Cardiac muscle cell (in vitro differentiated cells and primary cell): ENCODE measurements around the gene PLD5. TPM values are rescaled to one million over a fixed set of nuclear protein-coding genes. Genes with fewer than 3 reads are reported as not detected.

Experiments
- DNase-seq, 2 donors: peaks; one replicate each; pipeline versions ENCODE4 v3.0.0 to v3.0.0-alpha.2; 2010 to 2017; ENCODE audit warnings: low read depth in 1 of 2, low spot score in 1 of 2
- H3K27ac ChIP-seq: fragments of 200-600 bp; sonication (generic); 2 replicates; pipeline ENCODE4 v1.5.1; 2016
- H3K27me3 ChIP-seq: fragments of 200-600 bp; sonication (generic); 2 replicates; pipeline ENCODE4 v1.6.0; 2016; ENCODE audit warnings: control low read depth
- H3K36me3 ChIP-seq: fragments of 200-600 bp; sonication (generic); 2 replicates; pipeline ENCODE4 v1.5.1; 2016; ENCODE audit warnings: control low read depth
- H3K4me1 ChIP-seq: fragments of 200-600 bp; sonication (generic); 2 replicates; pipeline ENCODE4 v1.8.1; 2017; ENCODE audit warnings: low read depth, mild to moderate bottlenecking, mixed run types
- H3K4me3 ChIP-seq: fragments of 200-600 bp; sonication (generic); 2 replicates; pipeline ENCODE4 v1.5.1; 2016; ENCODE audit warnings: mild to moderate bottlenecking
- H3K9me3 ChIP-seq: fragments of 200-600 bp; sonication (generic); 2 replicates; pipeline ENCODE4 v1.5.1; 2017; ENCODE audit warnings: low read depth, mild to moderate bottlenecking, control low read depth
- polyA plus RNA-seq: library from polyadenylated mRNA; unstranded; fragments of >200 nt; fragmentation: Nextera tagmentation; extraction: Ambion mirVana; gene quantifications from 2 replicates; pipeline ENCODE4 v1.2.1, GENCODE V29; 2016
- total RNA-seq: library from RNA; depleted of rRNA; stranded (reverse); fragments of >200 nt; gene quantifications from 2 replicates; pipeline ENCODE4 v1.2.3, GENCODE V29; 2016
- TF ChIP-seq, protein P1 (sequence below): IDR thresholded peaks from 2 replicates; pipeline ENCODE4 v1.5.1; 2012; ENCODE audit warnings: low read depth, mild to moderate bottlenecking, low read length

Gene PLD5
- total and polyA plus RNA-seq, 2 experiments from 2014 or later, result 0.03 to 0.06 TPM

DNA sequence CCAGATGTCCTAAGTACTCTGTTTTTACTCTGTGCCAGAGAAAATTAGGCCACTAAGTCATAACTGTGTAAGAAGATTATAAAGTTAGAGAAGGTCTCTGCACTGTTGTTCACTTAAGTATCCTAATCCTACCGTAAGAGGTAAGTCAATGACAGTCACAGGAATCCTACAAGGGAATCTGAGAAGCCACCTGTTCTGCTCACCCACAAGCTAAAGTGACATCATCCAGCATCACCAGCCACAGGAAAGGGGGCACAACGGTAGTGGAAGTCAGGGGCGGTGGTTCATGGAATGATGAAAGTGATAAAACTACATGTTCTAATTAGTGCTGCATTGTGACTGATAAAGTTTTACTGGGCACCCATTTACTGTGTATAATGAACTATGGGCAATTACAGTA is 92.7 kb downstream of the PLD5 start:
- Histone ChIP-seq H3K36me3 (no peaks in the 10 kb centered on the region), H3K27ac (no peak overlapping the region), H3K4me3 (no peak overlapping the region), H3K27me3 (no peaks in the 10 kb centered on the region), H3K9me3 (no peaks in the 10 kb centered on the region), H3K4me1 (no peaks in the 10 kb centered on the region)
- TF ChIP-seq, protein P1, sequence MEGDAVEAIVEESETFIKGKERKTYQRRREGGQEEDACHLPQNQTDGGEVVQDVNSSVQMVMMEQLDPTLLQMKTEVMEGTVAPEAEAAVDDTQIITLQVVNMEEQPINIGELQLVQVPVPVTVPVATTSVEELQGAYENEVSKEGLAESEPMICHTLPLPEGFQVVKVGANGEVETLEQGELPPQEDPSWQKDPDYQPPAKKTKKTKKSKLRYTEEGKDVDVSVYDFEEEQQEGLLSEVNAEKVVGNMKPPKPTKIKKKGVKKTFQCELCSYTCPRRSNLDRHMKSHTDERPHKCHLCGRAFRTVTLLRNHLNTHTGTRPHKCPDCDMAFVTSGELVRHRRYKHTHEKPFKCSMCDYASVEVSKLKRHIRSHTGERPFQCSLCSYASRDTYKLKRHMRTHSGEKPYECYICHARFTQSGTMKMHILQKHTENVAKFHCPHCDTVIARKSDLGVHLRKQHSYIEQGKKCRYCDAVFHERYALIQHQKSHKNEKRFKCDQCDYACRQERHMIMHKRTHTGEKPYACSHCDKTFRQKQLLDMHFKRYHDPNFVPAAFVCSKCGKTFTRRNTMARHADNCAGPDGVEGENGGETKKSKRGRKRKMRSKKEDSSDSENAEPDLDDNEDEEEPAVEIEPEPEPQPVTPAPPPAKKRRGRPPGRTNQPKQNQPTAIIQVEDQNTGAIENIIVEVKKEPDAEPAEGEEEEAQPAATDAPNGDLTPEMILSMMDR, result no peak
- DNase-seq, result no peak

DNA sequence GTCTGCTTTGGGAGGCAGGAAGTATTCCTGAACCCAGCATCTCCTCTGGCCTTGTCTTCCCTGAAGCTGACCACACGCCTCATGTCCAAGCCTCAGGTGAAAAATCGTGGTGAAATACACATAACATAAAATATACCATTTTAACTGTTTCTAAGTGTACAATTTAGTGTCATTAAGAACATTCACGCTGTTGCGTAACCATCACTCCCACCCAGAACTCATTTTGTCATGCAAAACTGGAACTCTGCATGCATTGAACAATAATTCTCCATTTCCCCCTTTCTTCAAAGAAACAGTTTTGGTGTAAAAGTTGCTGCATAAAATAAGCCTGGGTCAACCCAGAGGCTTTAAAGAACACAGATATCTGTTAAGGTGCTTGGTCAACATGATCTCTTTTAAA is 93.5 kb downstream of the PLD5 start:
- TF ChIP-seq, protein P1, result no peak
- no peaks in the 10 kb centered on the region for H3K36me3 ChIP-seq
- no peak for DNase-seq
- no peaks in the 10 kb centered on the region for H3K27me3 ChIP-seq
- no peaks in the 10 kb centered on the region for H3K4me1 ChIP-seq
- no peaks in the 10 kb centered on the region for H3K9me3 ChIP-seq
- H3K27ac ChIP-seq, result no peak overlapping the region
- no peak overlapping the region for H3K4me3 ChIP-seq

DNA sequence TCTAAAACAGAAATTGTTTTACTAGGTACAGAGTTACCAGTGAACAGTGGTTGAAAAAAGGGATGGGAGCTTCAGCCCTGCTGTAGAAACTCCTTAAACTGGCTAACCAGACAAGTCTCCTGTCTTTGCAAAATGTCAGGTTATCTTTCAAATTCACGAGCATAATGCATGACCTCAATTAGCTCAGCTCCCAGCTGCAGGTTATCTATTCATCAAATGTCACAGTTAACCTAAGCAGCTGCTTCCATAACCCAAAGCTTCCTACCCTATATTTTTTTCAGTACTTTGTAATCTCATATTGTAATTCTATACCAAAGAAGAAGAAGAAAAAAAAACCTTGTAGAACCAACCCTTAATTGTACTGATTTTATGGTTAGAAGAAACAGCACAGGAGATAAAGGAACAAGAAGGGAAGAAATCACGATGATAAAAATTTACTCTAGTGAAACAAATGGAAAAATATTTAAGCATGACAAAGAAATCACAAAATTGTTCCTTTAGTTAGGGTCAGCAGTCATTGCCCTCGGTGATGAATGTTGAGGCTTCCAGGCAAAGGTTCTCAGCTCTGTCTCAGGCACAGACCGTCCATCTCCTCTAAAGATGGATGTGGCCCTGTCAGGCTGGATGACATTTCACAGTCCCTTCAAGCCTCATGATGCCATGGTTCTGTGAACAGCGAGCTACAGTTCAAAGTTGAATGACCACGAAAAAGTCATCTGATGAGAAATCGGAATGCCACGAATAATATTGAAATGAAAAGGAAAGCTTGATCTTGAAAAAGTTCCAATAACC is 95.9 kb downstream of the PLD5 start:
- H3K27ac ChIP-seq, result no peak overlapping the region
- TF ChIP-seq, protein P1, result no peak

DNA sequence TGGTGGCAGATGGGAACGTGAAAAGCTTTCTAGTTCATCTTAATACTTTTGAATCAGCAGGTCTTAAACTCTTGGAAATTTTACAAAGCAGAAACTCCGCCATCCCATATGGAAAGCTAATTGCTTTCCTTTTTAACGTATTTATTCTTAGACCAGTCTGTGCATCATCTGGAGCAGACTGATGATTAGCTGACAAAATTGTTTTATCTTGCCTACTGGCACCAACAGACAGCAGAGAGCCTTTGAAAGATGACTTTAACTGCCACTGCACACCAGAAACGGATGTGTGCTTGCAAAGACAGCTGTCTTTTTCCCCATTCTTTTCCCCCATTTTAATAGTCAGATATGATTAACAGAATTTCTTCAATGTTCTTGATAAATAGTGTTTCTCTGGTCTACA is 97.0 kb downstream of the PLD5 start:
- no peaks in the 10 kb centered on the region for H3K4me1 ChIP-seq
- H3K27ac ChIP-seq, result no peak overlapping the region
- no peak for DNase-seq
- H3K36me3 ChIP-seq, result no peaks in the 10 kb centered on the region
- TF ChIP-seq, protein P1, result no peak
- no peak overlapping the region for H3K4me3 ChIP-seq
- H3K27me3 ChIP-seq, result no peaks in the 10 kb centered on the region
- H3K9me3 ChIP-seq, result no peaks in the 10 kb centered on the region

More for the DNA sequence above, 95.9 kb downstream of the PLD5 start:
- Histone ChIP-seq H3K4me1 (no peaks in the 10 kb centered on the region), H3K4me3 (no peak overlapping the region), H3K9me3 (no peaks in the 10 kb centered on the region), H3K36me3 (no peaks in the 10 kb centered on the region), H3K27me3 (no peaks in the 10 kb centered on the region)
- no peak for DNase-seq

DNA sequence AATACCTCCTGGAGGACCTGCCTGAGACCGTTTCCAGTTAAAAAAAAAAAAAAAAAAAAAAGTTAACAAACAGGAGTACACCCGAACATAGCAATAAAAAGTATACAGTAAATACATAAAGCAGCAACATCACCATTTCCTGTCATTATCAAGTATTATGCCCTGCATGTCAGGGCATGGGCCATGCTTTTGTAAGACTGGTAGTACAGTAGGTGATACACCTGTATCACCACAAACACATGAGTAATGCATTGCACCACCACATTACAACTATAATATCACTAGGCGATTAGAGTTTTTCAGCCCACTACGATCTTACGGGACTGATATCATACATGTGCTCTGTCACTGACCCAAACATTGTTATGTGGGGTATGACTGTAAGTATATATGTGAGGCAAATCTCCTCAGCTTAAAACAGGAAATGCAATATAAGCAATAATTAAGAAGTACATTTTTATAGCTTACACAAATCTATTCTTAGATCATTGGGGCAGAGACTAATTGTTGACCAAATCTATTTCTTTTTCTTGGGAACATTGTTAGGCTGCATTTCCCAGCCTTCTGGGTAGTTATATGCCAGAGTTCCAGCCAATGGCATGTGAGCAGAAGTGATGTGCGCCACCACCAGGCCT is 98.1 kb downstream of the PLD5 start:
- H3K27ac ChIP-seq, result no peak overlapping the region
- no peak for DNase-seq
- H3K4me1 ChIP-seq, result no peaks in the 10 kb centered on the region
- TF ChIP-seq, protein P1, result no peak
- H3K36me3 ChIP-seq, result no peaks in the 10 kb centered on the region
- no peaks in the 10 kb centered on the region for H3K9me3 ChIP-seq
- no peak overlapping the region for H3K4me3 ChIP-seq
- H3K27me3 ChIP-seq, result no peaks in the 10 kb centered on the region
